HL-60 (cell line): ENCODE results near the gene GADD45A.

ENCODE experiments used
- CTCF ChIP-seq: IDR thresholded peaks from one replicate; pipeline ENCODE4 v1.5.1; 2011; ENCODE audit warnings: low read length, control low read depth, inconsistent platforms; ENCODE audit not compliant: insufficient read depth
- POLR2AphosphoS5 ChIP-seq: IDR thresholded peaks from 2 replicates; pipeline ENCODE4 v1.6.1; 2012; ENCODE audit warnings: low read depth

- TF ChIP-seq POLR2AphosphoS5 (peak; percentile 45; the same call in 1 of the 2 replicates), CTCF (no peak)
Measured at GRCh38 chr1:67688526-67689219, 3.7 kb downstream of the GADD45A start.
